Measurements from ENCODE around the gene PCDHB6. TPM values are rescaled to one million over a fixed set of nuclear protein-coding genes. Genes with fewer than 3 reads are reported as not detected.
A peak's percentile ranks its signal among the peaks of the same experiment; 100 is the strongest.
"Not testable (repeated sequence)": the region's sequence is repeated elsewhere in the genome, so short reads cannot be mapped to it uniquely, and the experiment has no call there.

Gene PCDHB6
- total RNA-seq, 1 donor from 2014 or later, result not detected

DNA sequence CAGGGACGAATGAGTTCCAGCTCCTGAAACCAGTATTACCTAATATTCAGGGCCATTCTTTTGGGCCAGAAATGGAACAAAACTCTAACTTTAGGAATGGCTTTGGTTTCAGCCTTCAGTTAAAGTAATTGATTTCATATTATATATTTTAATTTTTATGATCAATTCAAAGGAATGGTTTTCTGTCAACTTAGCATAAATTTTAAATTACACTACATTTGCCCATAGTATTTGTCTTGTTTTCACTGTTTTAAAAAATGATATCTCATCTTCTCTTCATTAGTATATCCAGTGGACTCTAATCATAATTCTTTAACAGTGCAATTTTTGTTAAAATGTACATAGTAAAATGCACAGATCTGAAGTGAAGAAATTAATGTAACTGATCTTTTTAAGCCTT, 30.5 kb downstream of the PCDHB6 start:
- Histone ChIP-seq H3K27ac (no peak overlapping the region), H3K4me1 (no peaks in the 10 kb centered on the region), H3K9me3 (peaks cover 35% of the 10 kb centered on the region), H3K4me3 (no peak overlapping the region), H3K27me3 (no peaks in the 10 kb centered on the region), H3K36me3 (no peaks in the 10 kb centered on the region)
- intact Hi-C loops (cut with DNase I), result no loop called here
- no peak for DNase-seq (ENCODE audit: extremely low spot score in 2 of 2)
- TF ChIP-seq POLR2A (IDR thresholded peaks at IDR 0.05), result no peak
- TF ChIP-seq, protein P1, sequence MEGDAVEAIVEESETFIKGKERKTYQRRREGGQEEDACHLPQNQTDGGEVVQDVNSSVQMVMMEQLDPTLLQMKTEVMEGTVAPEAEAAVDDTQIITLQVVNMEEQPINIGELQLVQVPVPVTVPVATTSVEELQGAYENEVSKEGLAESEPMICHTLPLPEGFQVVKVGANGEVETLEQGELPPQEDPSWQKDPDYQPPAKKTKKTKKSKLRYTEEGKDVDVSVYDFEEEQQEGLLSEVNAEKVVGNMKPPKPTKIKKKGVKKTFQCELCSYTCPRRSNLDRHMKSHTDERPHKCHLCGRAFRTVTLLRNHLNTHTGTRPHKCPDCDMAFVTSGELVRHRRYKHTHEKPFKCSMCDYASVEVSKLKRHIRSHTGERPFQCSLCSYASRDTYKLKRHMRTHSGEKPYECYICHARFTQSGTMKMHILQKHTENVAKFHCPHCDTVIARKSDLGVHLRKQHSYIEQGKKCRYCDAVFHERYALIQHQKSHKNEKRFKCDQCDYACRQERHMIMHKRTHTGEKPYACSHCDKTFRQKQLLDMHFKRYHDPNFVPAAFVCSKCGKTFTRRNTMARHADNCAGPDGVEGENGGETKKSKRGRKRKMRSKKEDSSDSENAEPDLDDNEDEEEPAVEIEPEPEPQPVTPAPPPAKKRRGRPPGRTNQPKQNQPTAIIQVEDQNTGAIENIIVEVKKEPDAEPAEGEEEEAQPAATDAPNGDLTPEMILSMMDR (IDR thresholded peaks at IDR 0.05), result no peak
- TF ChIP-seq POLR2AphosphoS5 (IDR thresholded peaks at IDR 0.05; ENCODE audit: insufficient read depth in 1 of 2, low read depth in 1 of 2), result no peak

DNA sequence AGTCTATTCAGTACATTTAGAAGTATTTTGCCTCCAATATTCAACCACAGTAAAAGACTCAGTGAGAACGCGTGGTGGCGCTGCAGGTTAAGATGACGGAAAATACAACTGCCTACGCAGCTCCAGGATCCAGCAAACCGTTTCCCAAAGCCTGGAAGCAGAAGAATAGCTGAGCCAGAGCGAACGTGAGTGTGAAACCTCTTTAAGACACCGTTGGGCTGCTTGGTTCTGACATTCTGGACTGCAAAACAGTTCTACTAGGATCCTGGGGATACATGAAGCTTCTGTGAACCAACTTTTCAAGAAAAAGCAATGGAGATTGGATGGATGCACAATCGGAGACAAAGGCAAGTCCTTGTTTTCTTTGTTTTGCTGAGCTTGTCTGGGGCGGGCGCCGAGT, 32.4 kb downstream of the PCDHB6 start, which contains the start of gene PCDHB16:
Gene PCDHB16, plus strand, starts transcription at position 140 of the 400 bp plus-strand sequence. Its CDS starts 173 bp downstream, at position 313.
- Histone ChIP-seq H3K36me3 (no peaks in the 10 kb centered on the region), H3K4me1 (no peaks in the 10 kb centered on the region), H3K27ac (peak within 1 kb of the TSS; percentile 24), H3K4me3 (peak within 1 kb of the TSS; percentile 9 to 39), H3K27me3 (no peaks in the 10 kb centered on the region), H3K9me3 (peaks cover 32% of the 10 kb centered on the region)
- no peak for DNase-seq (ENCODE audit: extremely low spot score in 2 of 2)
- intact Hi-C loops (cut with DNase I), result no loop called here
- TF ChIP-seq POLR2A (IDR thresholded peaks at IDR 0.05), result no peak
- TF ChIP-seq, protein P1 (IDR thresholded peaks at IDR 0.05), result peak in 1 of 3 experiments; percentile 28

DNA sequence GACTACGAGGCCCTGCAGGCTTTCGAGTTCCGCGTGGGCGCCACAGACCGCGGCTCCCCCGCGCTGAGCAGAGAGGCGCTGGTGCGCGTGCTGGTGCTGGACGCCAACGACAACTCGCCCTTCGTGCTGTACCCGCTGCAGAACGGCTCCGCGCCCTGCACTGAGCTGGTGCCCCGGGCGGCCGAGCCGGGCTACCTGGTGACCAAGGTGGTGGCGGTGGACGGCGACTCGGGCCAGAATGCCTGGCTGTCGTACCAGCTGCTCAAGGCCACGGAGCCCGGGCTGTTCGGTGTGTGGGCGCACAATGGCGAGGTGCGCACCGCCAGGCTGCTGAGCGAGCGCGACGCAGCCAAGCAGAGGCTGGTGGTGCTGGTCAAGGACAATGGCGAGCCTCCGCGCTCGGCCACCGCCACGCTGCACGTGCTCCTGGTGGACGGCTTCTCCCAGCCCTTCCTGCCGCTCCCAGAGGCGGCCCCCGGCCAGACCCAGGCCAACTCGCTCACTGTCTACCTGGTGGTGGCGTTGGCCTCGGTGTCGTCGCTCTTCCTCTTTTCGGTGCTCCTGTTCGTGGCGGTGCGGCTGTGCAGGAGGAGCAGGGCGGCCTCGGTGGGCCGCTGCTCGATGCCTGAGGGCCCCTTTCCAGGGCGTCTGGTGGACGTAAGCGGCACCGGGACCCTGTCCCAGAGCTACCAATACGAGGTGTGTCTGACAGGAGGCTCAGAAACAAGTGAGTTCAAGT, 34.4 kb downstream of the PCDHB6 start:
- DNase-seq (ENCODE audit: extremely low spot score in 2 of 2); H3K27me3 ChIP-seq; H3K27ac ChIP-seq; H3K4me3 ChIP-seq; intact Hi-C loops (cut with DNase I); H3K36me3 ChIP-seq; H3K4me1 ChIP-seq: not testable (repeated sequence)
- H3K9me3 ChIP-seq, result peaks cover 27% of the 10 kb centered on the region

- Histone ChIP-seq H3K36me3 (no peaks in the 10 kb centered on the region), H3K4me1 (no peaks in the 10 kb centered on the region), H3K27ac (no peak within 1 kb of the TSS), H3K4me3 (no peak within 1 kb of the TSS), H3K9me3 (peaks cover 26% of the 10 kb centered on the region), H3K27me3 (no peaks in the 10 kb centered on the region)
- intact Hi-C loops (cut with DNase I), result no loop called here
- no peak for TF ChIP-seq POLR2AphosphoS5 (IDR thresholded peaks at IDR 0.05; ENCODE audit: insufficient read depth in 1 of 2, low read depth in 1 of 2)
- TF ChIP-seq, protein P1 (IDR thresholded peaks at IDR 0.05), result no peak
- no peak for TF ChIP-seq POLR2A (IDR thresholded peaks at IDR 0.05)
- no peak for DNase-seq (ENCODE audit: extremely low spot score in 2 of 2)
Observed at GRCh38 chr5:141186897-141187512, 37.1 kb downstream of the PCDHB6 start, which contains the start of gene PCDHB9. TSS of gene PCDHB9 (plus strand) at chr5:141187161. CDS start at chr5:141187319, 158 bp downstream.

- H3K36me3 ChIP-seq; H3K4me3 ChIP-seq; DNase-seq (ENCODE audit: extremely low spot score in 2 of 2); H3K27ac ChIP-seq; H3K27me3 ChIP-seq; H3K4me1 ChIP-seq; intact Hi-C loops (cut with DNase I): not testable (repeated sequence)
- H3K9me3 ChIP-seq, result peaks cover 28% of the 10 kb centered on the region
Observed at GRCh38 chr5:141188682-141189081, 38.8 kb downstream of the PCDHB6 start.

DNA sequence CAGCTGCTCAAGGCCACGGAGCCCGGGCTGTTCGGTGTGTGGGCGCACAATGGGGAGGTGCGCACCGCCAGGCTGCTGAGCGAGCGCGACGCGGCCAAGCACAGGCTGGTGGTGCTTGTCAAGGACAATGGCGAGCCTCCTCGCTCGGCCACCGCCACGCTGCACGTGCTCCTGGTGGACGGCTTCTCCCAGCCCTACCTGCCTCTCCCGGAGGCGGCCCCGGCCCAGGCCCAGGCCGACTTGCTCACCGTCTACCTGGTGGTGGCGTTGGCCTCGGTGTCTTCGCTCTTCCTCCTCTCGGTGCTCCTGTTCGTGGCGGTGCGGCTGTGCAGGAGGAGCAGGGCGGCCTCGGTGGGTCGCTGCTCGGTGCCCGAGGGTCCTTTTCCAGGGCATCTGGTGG, 39.3 kb downstream of the PCDHB6 start:
- H3K4me3 ChIP-seq; intact Hi-C loops (cut with DNase I); H3K27me3 ChIP-seq; DNase-seq (ENCODE audit: extremely low spot score in 2 of 2); H3K27ac ChIP-seq; H3K36me3 ChIP-seq; H3K4me1 ChIP-seq: not testable (repeated sequence)
- H3K9me3 ChIP-seq, result peaks cover 27% of the 10 kb centered on the region
